Uterus (tissue), 2 donors: ENCODE data around the gene CASR.

Experiments
- CTCF ChIP-seq, 4 experiments: fragments of 200-600 bp in 2 of 4; fragments of 450-650 bp in 2 of 4; sonication (generic) in 2 of 4; IDR thresholded peaks; one replicate each; pipeline ENCODE4 v1.5.1; 2016 to 2019; ENCODE audit warnings: antibody characterized with exemption in 4 of 4, mild to moderate bottlenecking in 2 of 4, moderate library complexity in 1 of 4
- POLR2A ChIP-seq, 2 donors: fragments of 450-650 bp; IDR thresholded peaks; one replicate each; pipeline ENCODE4 v1.6.1; 2016; ENCODE audit warnings: antibody characterized with exemption in 2 of 2, mild to moderate bottlenecking in 1 of 2, moderate library complexity in 1 of 2

- TF ChIP-seq POLR2A (IDR thresholded peaks at IDR 0.05): no peak
- no peak for TF ChIP-seq CTCF (IDR thresholded peaks at IDR 0.05)
Observed at GRCh38 chr3:122283796-122284445, 100.5 kb downstream of the CASR start.
